ENCODE results near the gene LRRC2. TPM values are rescaled to one million over a fixed set of nuclear protein-coding genes. Genes with fewer than 3 reads are reported as not detected.

The LRRC2 gene
- total and polyA plus RNA-seq, 2 of the 13 experiments (the other 11 are each of a cell fraction or from before 2014, with no cell fraction given): 0.27 to 0.58 TPM

DNA sequence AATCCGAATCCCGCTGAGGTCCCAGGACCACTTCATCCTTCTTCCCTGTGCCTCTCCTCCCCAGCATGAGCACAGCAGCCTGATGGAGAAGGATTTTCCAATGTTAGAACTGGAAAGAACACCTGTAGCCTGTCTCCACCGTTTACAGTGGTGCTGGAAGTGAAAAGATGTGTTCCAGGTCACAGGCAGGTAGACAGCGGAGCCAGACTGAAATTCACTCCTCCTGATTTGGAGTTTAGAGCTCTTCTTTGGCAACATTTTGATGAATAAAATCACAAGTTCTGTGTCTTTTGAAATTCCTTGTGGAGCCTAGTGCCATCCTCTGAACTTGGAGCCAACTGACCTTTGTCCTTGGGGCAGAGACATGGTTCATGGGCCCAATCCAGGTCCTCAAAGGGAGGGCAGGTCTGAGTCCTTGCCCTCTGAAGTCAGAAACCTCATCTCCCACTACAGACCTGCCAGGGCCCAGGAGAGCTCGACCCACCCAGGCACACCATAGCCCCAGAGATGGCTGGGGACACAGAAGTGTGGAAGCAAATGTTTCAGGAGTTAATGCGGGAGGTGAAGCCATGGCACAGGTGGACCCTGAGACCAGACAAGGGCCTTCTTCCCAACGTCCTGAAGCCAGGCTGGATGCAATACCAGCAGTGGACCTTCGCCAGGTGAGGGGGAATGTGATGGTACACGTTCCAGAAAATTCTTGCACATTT is 68.4 kb downstream of the LRRC2 start, which contains the start of gene RTP3:
TSS of gene RTP3 (plus strand) at position 421 of the 710 bp plus-strand sequence. CDS start at position 508, 87 bp downstream.
- H3K4me3 ChIP-seq (replicated peaks in 1 of 3; ENCODE audit: insufficient read depth in 1 of 3, low read depth in 2 of 3, low read length in 3 of 3): no peak within 1 kb of the TSS
- no peak within 1 kb of the TSS for H2AFZ ChIP-seq (ENCODE audit: low read length)
- no peaks in the 10 kb centered on the region for H3K36me3 ChIP-seq (replicated peaks in 1 of 2; ENCODE audit: control insufficient read depth in 1 of 2, insufficient read depth in 2 of 2, low read length in 2 of 2)
- ATAC-seq (peak; percentile 43), FAIRE-seq (no peak), DNase-seq (ENCODE audit: low spot score) (no peak)
- ChIA-PET CTCF (ENCODE audit: low intra/inter-chr PET ratio, low total read pairs) (interaction anchor here (1.3 kb wide), 1 partner anchor 9 kb away, joined by 3 read pairs; no protein-coding TSS in a partner anchor), POLR2A (no interaction called here)
- H3K79me2 ChIP-seq (ENCODE audit: insufficient read depth, low read length): no peaks in the 10 kb centered on the region
- no peaks in the 10 kb centered on the region for H3K9me3 ChIP-seq (ENCODE audit: low read length)
- peaks cover 13% of the 10 kb centered on the region for H3K4me1 ChIP-seq (ENCODE audit: insufficient read depth, low read length)
- H3K27me3 ChIP-seq (ENCODE audit: control insufficient read depth in 1 of 2, insufficient read depth in 2 of 2, low read length in 2 of 2): peaks cover 0 to 1% of the 10 kb centered on the region in 2 experiments; a peak in 2 of 5 replicates
- intact Hi-C loops (cut with micrococcal nuclease; ENCODE audit: unreplicated experiment) (no loop called here), in situ Hi-C loops (cut with HindIII; ENCODE audit: extremely low pct_ligation_motif_present, low pct_unique_long_range_greater_than_20kb) (no loop called here)
- H3K27ac ChIP-seq (ENCODE audit: extremely low read length, insufficient read depth, low read length): no peak within 1 kb of the TSS
- no peak for TF ChIP-seq SRY (CRISPR knock-in tag; IDR thresholded peaks at IDR 0.05)
- no peak for TF ChIP-seq ZNF281 (CRISPR knock-in tag; IDR thresholded peaks at IDR 0.05; ENCODE audit: borderline replicate concordance)
- no peak for TF ChIP-seq KDM5A (IDR thresholded peaks at IDR 0.05; ENCODE audit: borderline replicate concordance, low read length)
- TF ChIP-seq ZNF7 (CRISPR knock-in tag; IDR thresholded peaks at IDR 0.05): no peak
- TF ChIP-seq, protein P1, sequence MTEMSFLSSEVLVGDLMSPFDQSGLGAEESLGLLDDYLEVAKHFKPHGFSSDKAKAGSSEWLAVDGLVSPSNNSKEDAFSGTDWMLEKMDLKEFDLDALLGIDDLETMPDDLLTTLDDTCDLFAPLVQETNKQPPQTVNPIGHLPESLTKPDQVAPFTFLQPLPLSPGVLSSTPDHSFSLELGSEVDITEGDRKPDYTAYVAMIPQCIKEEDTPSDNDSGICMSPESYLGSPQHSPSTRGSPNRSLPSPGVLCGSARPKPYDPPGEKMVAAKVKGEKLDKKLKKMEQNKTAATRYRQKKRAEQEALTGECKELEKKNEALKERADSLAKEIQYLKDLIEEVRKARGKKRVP (CRISPR knock-in tag; IDR thresholded peaks at IDR 0.05): 0 out of 4 replicates have a peak, but pooled peaks of 1 of the 2 experiments have one; percentile 7
- no peak for TF ChIP-seq KLF12 (CRISPR knock-in tag; IDR thresholded peaks at IDR 0.05; ENCODE audit: borderline replicate concordance)
- TF ChIP-seq NBN (conservative IDR thresholded peaks at IDR 0.05): no peak
- TF ChIP-seq ARID4A (CRISPR knock-in tag; IDR thresholded peaks at IDR 0.05; ENCODE audit: borderline replicate concordance): no peak
- TF ChIP-seq GATAD2A (CRISPR knock-in tag; IDR thresholded peaks at IDR 0.05): no peak
- peak within 1 kb of the TSS; percentile 34 for H3K4me2 ChIP-seq (ENCODE audit: low read depth, low read length)
- 30% methylated on average over 6 of the region's 9 CpGs for WGBS (ENCODE audit: low lambda C conversion rate)
- no TSS peak for BruUV-seq (replicated peaks)
- H3K9ac ChIP-seq (ENCODE audit: insufficient read depth, low read depth, low read length): no peak within 1 kb of the TSS
- H4K20me1 ChIP-seq (ENCODE audit: insufficient read depth, low read length): 0 out of 2 replicates have a peak, but pooled peaks cover 3% of the 10 kb centered on the region

Measured in HepG2 (cell line).